GM19193 (cell line): ENCODE measurements around the gene SHQ1.

Source experiments
- POLR2A ChIP-seq: IDR thresholded peaks from 4 replicates; pipeline ENCODE4 v1.6.1; 2011; ENCODE audit not compliant: insufficient read depth, insufficient read length; ENCODE audit errors: extremely low read depth

The SHQ1 gene

GRCh38 chr3:72887343-72887704 lies 39.1 kb upstream of the SHQ1 start:
- TF ChIP-seq POLR2A: no peak

- TF ChIP-seq POLR2A: no peak
Observed at GRCh38 chr3:72872183-72872582, 23.9 kb upstream of the SHQ1 start.

- no peak for TF ChIP-seq POLR2A
Observed at GRCh38 chr3:72862314-72863090, 14.3 kb upstream of the SHQ1 start.

- TF ChIP-seq POLR2A: no peak
Observed at GRCh38 chr3:72860846-72861245, 12.6 kb upstream of the SHQ1 start.

- TF ChIP-seq POLR2A: no peak
Observed at GRCh38 chr3:72860053-72860452, 11.8 kb upstream of the SHQ1 start.

GRCh38 chr3:72855001-72855400 lies 6.8 kb upstream of the SHQ1 start:
- no peak for TF ChIP-seq POLR2A

- no peak for TF ChIP-seq POLR2A
Observed at GRCh38 chr3:72848703-72849081, 447 bp upstream of the SHQ1 start.

GRCh38 chr3:72847282-72847681 lies 963 bp downstream of the SHQ1 start:
- TF ChIP-seq POLR2A: no peak

- no peak for TF ChIP-seq POLR2A
Observed at GRCh38 chr3:72846166-72846565, 2.1 kb downstream of the SHQ1 start.

GRCh38 chr3:72844436-72844993 lies 3.7 kb downstream of the SHQ1 start:
- TF ChIP-seq POLR2A: no peak

GRCh38 chr3:72839057-72839456 lies 9.2 kb downstream of the SHQ1 start:
- no peak for TF ChIP-seq POLR2A

GRCh38 chr3:72836923-72837322 lies 11.3 kb downstream of the SHQ1 start:
- no peak for TF ChIP-seq POLR2A

- TF ChIP-seq POLR2A: no peak
Observed at GRCh38 chr3:72836416-72836815, 11.8 kb downstream of the SHQ1 start.

GRCh38 chr3:72830452-72831223 lies 17.6 kb downstream of the SHQ1 start:
- TF ChIP-seq POLR2A: no peak

GRCh38 chr3:72829701-72830100 lies 18.5 kb downstream of the SHQ1 start:
- TF ChIP-seq POLR2A: no peak
